ENCODE data around the gene TNFRSF1A. TPM values are rescaled to one million over a fixed set of nuclear protein-coding genes. Genes with fewer than 3 reads are reported as not detected.

TNFRSF1A gene
- total RNA-seq, 1 donor from 2014 or later: 528 TPM

GRCh38 chr12:6323340-6323994 lies 18.4 kb downstream of the TNFRSF1A start:
- peak in 1 of 2 donors; percentile 86 for DNase-seq (ENCODE audit: low spot score in 2 of 2)
- H3K27me3 ChIP-seq: no peaks in the 10 kb centered on the region
- no peaks in the 10 kb centered on the region for H3K9me3 ChIP-seq
- H3K4me1 ChIP-seq: peaks cover 5 to 30% of the 10 kb centered on the region in 2 donors
- peak; percentile 40 to 56 (median 56) for TF ChIP-seq CTCF (IDR thresholded peaks at IDR 0.05)
- peak overlapping the region; percentile 75 to 81 for H3K27ac ChIP-seq
- peaks cover 6 to 11% of the 10 kb centered on the region in 2 donors for H3K36me3 ChIP-seq
- peak overlapping the region in 1 of 2 donors; percentile 44 for H3K4me3 ChIP-seq
- intact Hi-C loops (cut with DNase I): loop anchor here (2.0 to 5.0 kb wide), 4 partner anchors 59 to 141 kb away; partner anchors contain the start of genes LTBR and TAPBPL

- Histone ChIP-seq H3K27me3 (no peaks in the 10 kb centered on the region), H3K9me3 (no peaks in the 10 kb centered on the region), H3K27ac (peak overlapping the region; percentile 75 to 81), H3K36me3 (peaks cover under 1 to 6% of the 10 kb centered on the region in 2 donors), H3K4me1 (peaks cover 5 to 27% of the 10 kb centered on the region in 2 donors), H3K4me3 (no peak overlapping the region)
- DNase-seq (ENCODE audit: low spot score in 2 of 2): no peak
- no peak for TF ChIP-seq CTCF (IDR thresholded peaks at IDR 0.05)
- intact Hi-C loops (cut with DNase I): loop anchor here (2.0 to 5.0 kb wide), 4 partner anchors 59 to 142 kb away; partner anchors contain the start of genes LTBR and TAPBPL
Observed at GRCh38 chr12:6322969-6323339, 18.9 kb downstream of the TNFRSF1A start.

- H3K9me3 ChIP-seq: no peaks in the 10 kb centered on the region
- H3K36me3 ChIP-seq: no peaks in the 10 kb centered on the region
- no peak for DNase-seq (ENCODE audit: low spot score in 2 of 2)
- no peak for TF ChIP-seq CTCF (IDR thresholded peaks at IDR 0.05)
- no peaks in the 10 kb centered on the region for H3K27me3 ChIP-seq
- peaks cover 5 to 24% of the 10 kb centered on the region in 2 donors for H3K4me1 ChIP-seq
- H3K4me3 ChIP-seq: no peak overlapping the region
- intact Hi-C loops (cut with DNase I): loop anchor here (2.0 to 5.0 kb wide), 4 partner anchors 60 to 142 kb away; partner anchors contain the start of genes LTBR and TAPBPL
- H3K27ac ChIP-seq: peak overlapping the region; percentile 75 to 81
Observed at GRCh38 chr12:6322352-6322751, 19.5 kb downstream of the TNFRSF1A start.

GRCh38 chr12:6321905-6322304 lies 20.0 kb downstream of the TNFRSF1A start:
- peak overlapping the region; percentile 75 to 81 for H3K27ac ChIP-seq
- H3K36me3 ChIP-seq: no peaks in the 10 kb centered on the region
- peaks cover 5 to 23% of the 10 kb centered on the region in 2 donors for H3K4me1 ChIP-seq
- no peak overlapping the region for H3K4me3 ChIP-seq
- no peaks in the 10 kb centered on the region for H3K27me3 ChIP-seq
- intact Hi-C loops (cut with DNase I): loop anchor here (2.0 to 5.0 kb wide), 4 partner anchors 60 to 143 kb away; partner anchors contain the start of genes LTBR and TAPBPL
- no peak for TF ChIP-seq CTCF (IDR thresholded peaks at IDR 0.05)
- no peak for DNase-seq (ENCODE audit: low spot score in 2 of 2)
- no peaks in the 10 kb centered on the region for H3K9me3 ChIP-seq

GRCh38 chr12:6319446-6319845 lies 22.4 kb downstream of the TNFRSF1A start:
- no peak for TF ChIP-seq CTCF (IDR thresholded peaks at IDR 0.05)
- no peak overlapping the region for H3K27ac ChIP-seq
- no peak for DNase-seq (ENCODE audit: low spot score in 2 of 2)
- peaks cover 5 to 15% of the 10 kb centered on the region in 2 donors for H3K4me1 ChIP-seq
- no peaks in the 10 kb centered on the region for H3K9me3 ChIP-seq
- intact Hi-C loops (cut with DNase I): no loop called here
- H3K4me3 ChIP-seq: no peak overlapping the region
- no peaks in the 10 kb centered on the region for H3K36me3 ChIP-seq
- H3K27me3 ChIP-seq: no peaks in the 10 kb centered on the region

Data from ascending aorta (tissue), 2 donors.